GM19099 (cell line): Measurements from ENCODE around the gene THYN1.

Source experiments
- POLR2A ChIP-seq: IDR thresholded peaks from 3 replicates; pipeline ENCODE4 v1.6.1; 2011; ENCODE audit warnings: low read depth; ENCODE audit not compliant: insufficient read length; ENCODE audit errors: extremely low read depth

The THYN1 gene

GRCh38 chr11:134253188-134253993, at the start of gene THYN1, which contains the start of gene ACAD8:
TSS of gene THYN1 (minus strand) at chr11:134253352. CDS start at chr11:134252882, 470 bp downstream.
TSS of gene ACAD8 (plus strand) at chr11:134253568. CDS start at chr11:134253601, 33 bp downstream.
- peak; percentile 80 for TF ChIP-seq POLR2A

DNA sequence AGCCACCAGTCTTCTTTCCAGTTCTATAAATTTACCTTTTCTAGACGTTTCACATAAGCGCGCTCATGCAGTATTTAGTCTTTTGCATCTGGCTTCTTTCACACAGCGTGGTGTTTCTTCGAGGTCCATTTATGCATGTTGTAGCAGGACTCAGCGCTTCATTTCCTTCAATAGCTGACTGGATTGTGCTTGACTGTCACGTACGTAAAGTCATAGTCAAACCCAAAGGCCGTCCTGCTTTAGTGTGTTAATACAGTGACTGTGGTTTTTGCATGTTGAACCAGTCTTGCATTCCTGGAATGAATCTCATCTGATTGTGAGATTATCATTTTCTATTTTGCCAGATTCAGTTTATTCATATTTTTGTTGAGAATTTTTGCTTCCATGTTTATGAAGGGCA, 41.5 kb upstream of the THYN1 start:
- TF ChIP-seq POLR2A: no peak

GRCh38 chr11:134293119-134294113, 40.3 kb upstream of the THYN1 start:
- TF ChIP-seq POLR2A: no peak

- TF ChIP-seq POLR2A: no peak
Measured at GRCh38 chr11:134292661-134293060, 39.5 kb upstream of the THYN1 start.

GRCh38 chr11:134291196-134291595, 38.0 kb upstream of the THYN1 start:
- no peak for TF ChIP-seq POLR2A

GRCh38 chr11:134290646-134291045, 37.5 kb upstream of the THYN1 start:
- no peak for TF ChIP-seq POLR2A

- TF ChIP-seq POLR2A: no peak
Measured at GRCh38 chr11:134289789-134290188, 36.6 kb upstream of the THYN1 start.

- TF ChIP-seq POLR2A: no peak
Measured at GRCh38 chr11:134289167-134289566, 36.0 kb upstream of the THYN1 start.

GRCh38 chr11:134288486-134288885, 35.3 kb upstream of the THYN1 start:
- no peak for TF ChIP-seq POLR2A

DNA sequence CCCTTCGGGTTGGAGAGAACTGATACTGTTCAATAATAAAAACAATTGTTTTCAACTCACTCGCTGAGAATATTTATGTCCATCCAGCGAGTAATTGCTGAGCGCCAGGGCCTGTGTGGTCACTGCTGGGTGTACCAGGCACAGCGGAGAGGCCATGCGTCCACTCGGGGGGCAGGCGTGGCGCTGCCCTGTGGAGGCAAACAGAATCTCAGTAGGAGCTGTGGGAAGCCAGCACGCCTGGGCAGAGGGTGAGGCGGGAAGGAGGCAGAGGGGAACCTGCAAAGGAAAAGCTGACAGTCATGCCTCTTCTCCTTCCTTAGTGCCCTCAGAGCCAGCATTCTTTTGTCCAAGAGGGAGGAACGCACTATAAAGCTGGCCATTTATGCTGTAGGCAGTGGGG, 34.4 kb upstream of the THYN1 start:
- no peak for TF ChIP-seq POLR2A

DNA sequence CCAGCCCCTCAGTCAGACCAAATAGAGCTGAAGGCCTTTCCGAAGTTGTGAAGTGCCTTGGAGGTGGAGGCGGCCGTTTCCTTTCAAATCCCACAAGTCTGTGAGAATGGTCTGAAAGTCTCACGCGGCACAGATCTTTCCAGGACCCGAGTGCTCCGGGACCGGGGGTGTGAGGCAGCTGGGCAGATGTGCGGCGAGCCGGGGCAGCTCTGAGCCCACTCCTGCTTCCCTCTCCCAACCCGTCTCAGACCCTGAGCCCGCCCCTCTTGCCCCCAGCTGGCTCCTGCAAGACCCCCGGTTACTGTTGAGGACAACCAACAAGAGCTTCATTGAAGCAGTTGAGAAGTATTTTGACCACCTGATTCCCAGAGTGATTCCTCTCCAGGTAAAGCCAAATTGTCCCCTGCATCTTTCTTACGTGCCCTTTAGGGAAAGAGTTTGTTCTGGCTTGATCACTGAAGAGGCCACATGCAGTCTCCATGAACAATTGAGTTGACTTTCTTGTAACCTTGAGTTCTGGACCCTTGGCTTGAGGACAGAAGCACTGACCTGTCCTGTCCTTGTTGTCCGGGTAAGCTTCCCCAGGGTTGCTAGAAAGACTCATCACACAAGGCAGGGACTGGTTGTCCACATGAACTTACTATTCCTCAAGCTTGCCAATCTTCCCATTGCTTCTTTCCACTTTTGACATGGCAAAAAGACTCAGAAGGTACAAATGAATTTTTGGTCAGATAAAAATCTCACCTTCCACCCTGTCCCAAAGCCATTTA, 30.5 kb upstream of the THYN1 start:
- no peak for TF ChIP-seq POLR2A

DNA sequence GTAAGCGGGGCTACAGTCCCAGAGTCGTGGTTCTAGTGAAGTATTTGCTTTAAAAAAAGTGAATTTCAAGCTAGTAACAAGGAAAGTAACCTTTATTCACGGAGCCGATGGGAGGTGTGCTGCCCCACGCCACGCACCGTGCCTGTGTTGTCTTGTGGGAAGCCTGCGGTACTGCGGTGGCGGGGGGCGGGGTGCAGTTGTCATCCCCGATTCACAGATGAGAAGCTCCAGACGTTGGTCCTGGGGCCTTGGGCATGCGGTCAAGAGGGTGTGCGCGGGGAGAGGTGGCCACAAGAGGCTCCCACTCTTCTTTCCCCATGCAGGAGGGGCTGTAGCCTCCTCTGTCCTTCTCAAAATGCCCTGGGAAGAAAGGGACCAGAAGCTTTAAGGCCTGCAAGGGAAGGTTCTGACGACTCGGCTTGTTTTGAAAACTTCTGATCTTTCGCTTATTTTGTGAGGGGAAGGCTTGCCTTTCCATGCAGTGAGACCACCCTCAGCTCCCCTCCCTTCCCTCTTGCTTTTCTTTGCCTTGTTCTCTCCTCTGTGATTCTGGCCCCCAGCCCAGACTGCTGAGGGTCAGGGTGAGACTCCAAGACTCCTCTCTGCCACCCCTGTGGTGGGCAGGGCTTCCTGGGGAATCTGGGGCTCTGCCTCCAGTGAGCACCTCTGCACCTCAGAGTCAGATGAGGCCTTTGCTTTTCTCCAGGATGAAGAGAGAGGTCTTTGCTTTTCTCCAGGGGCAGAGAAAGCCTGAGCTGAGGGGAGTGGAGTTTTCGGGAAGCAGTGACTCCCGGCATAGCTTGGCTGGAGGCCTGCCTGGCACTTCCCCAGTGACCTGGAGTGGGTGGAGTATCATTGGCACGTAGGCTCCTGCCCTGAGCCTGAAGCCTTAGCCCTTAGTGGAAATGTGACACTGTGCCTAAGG, 29.2 kb upstream of the THYN1 start:
- no peak for TF ChIP-seq POLR2A

DNA sequence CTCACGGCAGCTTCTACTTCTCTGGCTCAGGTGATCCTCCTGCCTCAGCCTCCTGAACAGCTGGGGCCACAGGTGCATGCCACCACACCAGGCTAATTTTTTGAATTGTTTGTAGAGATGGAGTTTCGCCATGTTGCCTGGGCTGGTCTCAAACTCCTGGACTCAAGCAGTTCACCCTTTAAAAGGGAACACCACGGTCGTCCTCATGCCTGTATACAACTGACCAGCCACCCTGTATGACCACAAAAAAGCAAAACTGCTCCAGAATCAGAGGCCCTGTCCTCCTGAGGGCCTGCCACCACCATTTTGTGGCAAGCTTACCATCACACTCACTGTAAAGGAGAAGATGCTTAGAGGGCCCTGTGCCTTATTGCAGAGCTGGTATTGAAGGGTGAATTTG, 25.2 kb upstream of the THYN1 start:
- no peak for TF ChIP-seq POLR2A
